AG04450 (cell line): ENCODE data around the gene SLC39A6. TPM values are rescaled to one million over a fixed set of nuclear protein-coding genes. Genes with fewer than 3 reads are reported as not detected.
"Not testable (repeated sequence)": the region's sequence is repeated elsewhere in the genome, so short reads cannot be mapped to it uniquely, and the experiment has no call there.

Experiments
- CTCF ChIA-PET: fragments of 300-600, 350-600 bp; formaldehyde crosslinking; extraction: SDS; loops from one replicate; lab custom pipeline; 2022; ENCODE audit warnings: antibody characterized with exemption, inconsistent platforms; lab: Charles Lee
- POLR2A ChIA-PET: fragments of 350-600 bp; formaldehyde crosslinking; extraction: SDS; loops from one replicate; lab custom pipeline; 2021; ENCODE audit warnings: antibody characterized with exemption, inconsistent platforms; lab: Yijun Ruan, JAX
- DNase-seq: peaks from one replicate; pipeline ENCODE4 v3.0.0-alpha.2; 2011; ENCODE audit warnings: low read depth, low spot score
- H3K27ac ChIP-seq: one replicate; pipeline ENCODE4 v1.5.1; 2012; ENCODE audit warnings: low read depth, low read length, control low read depth
- H3K27me3 ChIP-seq: one replicate; pipeline ENCODE4 v1.6.0; 2012; ENCODE audit warnings: low read length; ENCODE audit not compliant: control insufficient read depth, insufficient read depth
- H3K4me3 ChIP-seq: 2 replicates; pipeline ENCODE4 v1.5.1; 2011; ENCODE audit warnings: mild to moderate bottlenecking, low read depth, low read length, control low read depth
- H3K9me3 ChIP-seq: 2 replicates; pipeline ENCODE4 v1.5.1; 2012; ENCODE audit warnings: low read length; ENCODE audit not compliant: control insufficient read depth, insufficient read depth
- polyA plus RNA-seq: library from polyadenylated mRNA; depleted of rRNA; stranded (reverse); fragments of >200 nt; gene quantifications from 2 replicates; pipeline ENCODE4 v1.2.3, GENCODE V29; 2011
- TF ChIP-seq, protein P1 (sequence below): IDR thresholded peaks from 2 replicates; pipeline ENCODE4 v1.5.1; 2011; ENCODE audit warnings: low read depth, low read length, control low read depth, inconsistent platforms

Gene SLC39A6
- polyA plus RNA-seq, 1 experiment = 123 TPM

DNA sequence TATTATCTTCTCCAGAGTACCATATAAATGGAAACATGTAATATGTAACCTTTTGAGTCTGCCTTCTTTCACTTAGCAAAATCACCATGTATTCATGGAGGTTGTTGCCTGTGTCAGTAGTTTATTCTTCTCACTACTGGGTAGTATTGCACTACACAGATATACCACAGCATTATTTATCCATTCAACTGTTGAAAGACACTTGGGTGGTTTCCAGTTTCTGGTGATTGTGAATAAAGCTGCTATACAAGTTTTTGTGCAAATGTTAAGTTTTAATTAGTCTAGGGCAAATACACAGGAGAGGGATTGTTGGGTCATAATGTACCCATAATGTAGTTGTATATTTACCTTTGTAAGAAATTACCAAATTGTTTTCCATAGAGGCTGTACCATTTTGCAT, 32.2 kb downstream of the SLC39A6 start:
- Histone ChIP-seq H3K9me3 (peaks cover 6% of the 10 kb centered on the region), H3K4me3 (no peak overlapping the region), H3K27ac (no peak overlapping the region), H3K27me3 (no peaks in the 10 kb centered on the region)
- TF ChIP-seq, protein P1, sequence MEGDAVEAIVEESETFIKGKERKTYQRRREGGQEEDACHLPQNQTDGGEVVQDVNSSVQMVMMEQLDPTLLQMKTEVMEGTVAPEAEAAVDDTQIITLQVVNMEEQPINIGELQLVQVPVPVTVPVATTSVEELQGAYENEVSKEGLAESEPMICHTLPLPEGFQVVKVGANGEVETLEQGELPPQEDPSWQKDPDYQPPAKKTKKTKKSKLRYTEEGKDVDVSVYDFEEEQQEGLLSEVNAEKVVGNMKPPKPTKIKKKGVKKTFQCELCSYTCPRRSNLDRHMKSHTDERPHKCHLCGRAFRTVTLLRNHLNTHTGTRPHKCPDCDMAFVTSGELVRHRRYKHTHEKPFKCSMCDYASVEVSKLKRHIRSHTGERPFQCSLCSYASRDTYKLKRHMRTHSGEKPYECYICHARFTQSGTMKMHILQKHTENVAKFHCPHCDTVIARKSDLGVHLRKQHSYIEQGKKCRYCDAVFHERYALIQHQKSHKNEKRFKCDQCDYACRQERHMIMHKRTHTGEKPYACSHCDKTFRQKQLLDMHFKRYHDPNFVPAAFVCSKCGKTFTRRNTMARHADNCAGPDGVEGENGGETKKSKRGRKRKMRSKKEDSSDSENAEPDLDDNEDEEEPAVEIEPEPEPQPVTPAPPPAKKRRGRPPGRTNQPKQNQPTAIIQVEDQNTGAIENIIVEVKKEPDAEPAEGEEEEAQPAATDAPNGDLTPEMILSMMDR = no peak
- DNase-seq = no peak
- ChIA-PET POLR2A (no interaction called here), CTCF (interaction anchor here (0.5 to 3.2 kb wide), 4 partner anchors 18 to 187 kb away, joined by 3 to 25 read pairs (median 5); no protein-coding TSS in a partner anchor)

DNA sequence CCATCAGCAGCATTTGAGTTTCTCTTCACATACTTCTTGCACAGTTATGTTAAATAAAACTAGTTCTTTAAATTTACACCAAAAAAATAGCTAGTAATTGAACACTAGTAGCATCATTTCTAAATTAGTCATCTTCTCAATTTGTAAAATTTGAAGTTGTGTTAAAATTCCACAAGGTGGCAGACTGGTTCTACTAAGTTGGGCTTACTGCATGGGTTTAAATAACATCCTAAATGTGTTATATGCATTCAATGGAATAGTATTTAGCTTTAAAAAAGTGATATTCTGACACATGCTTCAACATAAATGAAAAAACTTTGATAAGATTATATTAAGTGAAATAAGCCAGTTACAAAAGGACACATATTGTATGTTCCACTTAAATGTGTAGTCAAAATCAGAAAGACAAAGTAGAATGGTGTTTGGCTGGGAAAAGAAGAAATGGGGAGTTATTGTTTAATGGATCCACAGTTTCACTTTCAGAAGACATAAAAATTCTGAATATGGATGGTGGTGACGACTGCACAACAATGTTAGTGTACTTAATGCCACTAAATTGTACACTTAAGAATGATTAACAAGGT, 33.1 kb downstream of the SLC39A6 start:
- Histone ChIP-seq H3K4me3 (no peak overlapping the region), H3K27me3 (no peaks in the 10 kb centered on the region), H3K9me3 (no peaks in the 10 kb centered on the region), H3K27ac (no peak overlapping the region)
- POLR2A ChIA-PET = no interaction called here
- DNase-seq = peak; percentile 54
- CTCF ChIA-PET = interaction anchor here (0.6 to 3.3 kb wide), 34 partner anchors 8 to 1057 kb away, joined by 3 to 148 read pairs (median 4); partner anchors contain the start of gene ELP2
- TF ChIP-seq, protein P1 = peak; percentile 55

DNA sequence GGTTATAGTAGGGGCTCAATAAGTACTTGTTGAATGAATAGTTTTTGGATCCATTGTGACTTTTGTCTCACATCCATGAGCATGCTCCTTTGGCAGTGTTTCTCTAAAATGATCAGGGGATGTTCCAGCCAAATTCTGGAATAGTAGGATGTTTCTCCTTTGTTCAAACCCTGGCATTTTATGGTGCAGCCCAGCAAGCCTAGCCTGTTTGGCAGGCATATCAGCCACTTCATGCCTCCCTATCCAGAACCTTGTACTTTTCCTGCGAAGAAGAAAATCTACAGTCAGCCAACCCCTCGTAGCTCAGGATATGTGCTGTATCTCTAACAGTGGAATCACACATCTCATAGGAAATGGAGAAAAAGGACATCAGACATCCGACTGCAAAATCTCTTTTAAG, 34.7 kb downstream of the SLC39A6 start:
- Histone ChIP-seq H3K27ac (no peak overlapping the region), H3K9me3 (no peaks in the 10 kb centered on the region), H3K27me3 (no peaks in the 10 kb centered on the region), H3K4me3 (no peak overlapping the region)
- TF ChIP-seq, protein P1 = no peak
- DNase-seq = no peak
- CTCF ChIA-PET = interaction anchor here (2.4 to 3.3 kb wide), 4 partner anchors 15 to 195 kb away, joined by 7 to 148 read pairs (median 16); no protein-coding TSS in a partner anchor
- POLR2A ChIA-PET = no interaction called here

DNA sequence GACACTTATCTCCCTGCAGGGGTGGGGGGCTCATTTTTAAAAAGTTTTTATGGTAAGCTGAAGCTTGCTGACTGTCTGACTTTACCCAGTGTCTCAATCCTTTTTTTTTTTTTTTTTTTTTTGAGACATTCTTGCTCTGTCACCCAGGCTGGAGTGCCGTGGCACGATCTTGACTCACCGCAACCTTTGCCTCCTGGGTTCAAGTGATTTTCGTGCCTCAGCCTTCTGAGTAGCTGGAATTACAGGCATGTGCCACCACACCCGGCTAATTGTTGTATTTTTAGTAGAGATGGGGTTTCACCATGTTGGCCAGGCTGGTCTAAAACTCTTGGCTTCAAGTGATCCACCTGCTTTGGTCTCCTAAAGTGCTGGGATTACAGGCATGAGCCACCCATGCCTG, 37.0 kb downstream of the SLC39A6 start:
- not testable (repeated sequence) for H3K9me3 ChIP-seq, DNase-seq, H3K4me3 ChIP-seq, H3K27ac ChIP-seq, H3K27me3 ChIP-seq
- POLR2A ChIA-PET = interaction anchor here (0.7 kb wide), 1 partner anchor 505 kb away, joined by 4 read pairs; no protein-coding TSS in a partner anchor
- CTCF ChIA-PET = interaction anchor here (0.6 to 1.4 kb wide), 5 partner anchors 74 to 795 kb away, joined by 3 to 4 read pairs (median 3); no protein-coding TSS in a partner anchor

DNA sequence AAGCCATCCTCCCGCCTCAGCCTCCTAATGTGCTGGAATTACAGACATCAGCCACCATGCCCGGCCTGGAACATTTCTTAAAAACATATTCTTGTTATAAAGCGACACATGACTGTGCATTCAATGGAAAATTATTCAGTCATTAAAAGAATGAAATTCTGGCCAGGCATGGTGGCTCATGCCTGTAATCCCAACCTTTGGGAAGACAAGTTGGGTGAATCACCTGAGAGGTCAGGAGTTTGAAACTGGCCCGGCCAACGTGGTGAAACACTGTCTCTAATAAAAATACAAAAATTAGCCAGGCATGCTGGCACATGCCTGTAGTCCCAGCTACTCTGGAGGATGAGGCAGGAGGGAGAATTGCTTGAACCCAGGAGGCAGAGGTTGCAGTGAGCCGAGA, 40.1 kb downstream of the SLC39A6 start:
- Histone ChIP-seq H3K27ac (no peak overlapping the region), H3K4me3 (no peak overlapping the region), H3K27me3 (peaks cover 4% of the 10 kb centered on the region), H3K9me3 (peaks cover 7% of the 10 kb centered on the region; the same call in 1 of the 2 replicates)
- ChIA-PET POLR2A (no interaction called here), CTCF (no interaction called here)
- TF ChIP-seq, protein P1 = no peak
- no peak for DNase-seq
